ENCODE measurements around the gene CUL9.

Gene CUL9

GRCh38 chr6:43202451-43202850 lies 20.5 kb downstream of the CUL9 start:
- no peak for DNase-seq

DNA sequence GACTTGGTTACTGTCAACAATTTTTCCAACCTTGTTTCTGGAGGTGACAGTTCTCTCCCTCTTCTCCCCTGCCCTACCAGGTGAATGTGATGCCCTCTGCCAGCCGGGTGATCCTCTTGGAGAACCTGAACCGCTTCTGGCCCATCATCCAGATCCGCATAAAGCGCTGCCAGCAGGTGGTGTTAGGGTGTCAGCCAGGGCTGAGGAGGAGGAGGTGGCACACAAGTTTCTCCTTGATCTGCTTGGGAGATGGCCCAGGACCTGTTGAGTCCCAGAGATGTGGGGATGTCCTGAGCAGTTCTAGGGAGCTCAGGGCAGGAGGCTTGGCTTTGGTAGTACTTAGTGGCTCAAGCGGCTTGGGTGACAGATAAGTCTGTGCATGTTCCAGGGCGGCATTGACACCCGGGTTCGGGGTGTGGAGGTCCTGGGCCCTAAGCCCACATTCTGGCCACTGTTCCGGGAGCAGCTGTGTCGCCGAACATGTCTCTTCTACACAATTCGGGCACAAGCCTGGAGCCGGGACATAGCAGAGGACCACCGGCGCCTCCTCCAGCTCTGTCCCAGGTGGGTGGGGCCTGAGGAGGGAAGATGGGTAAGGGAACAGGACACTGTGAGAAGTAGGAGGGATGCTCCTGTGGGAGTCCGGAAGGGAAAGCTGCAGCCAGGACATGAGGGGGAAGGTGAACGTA lies 21.2 kb downstream of the CUL9 start:
- no peak for DNase-seq

DNA sequence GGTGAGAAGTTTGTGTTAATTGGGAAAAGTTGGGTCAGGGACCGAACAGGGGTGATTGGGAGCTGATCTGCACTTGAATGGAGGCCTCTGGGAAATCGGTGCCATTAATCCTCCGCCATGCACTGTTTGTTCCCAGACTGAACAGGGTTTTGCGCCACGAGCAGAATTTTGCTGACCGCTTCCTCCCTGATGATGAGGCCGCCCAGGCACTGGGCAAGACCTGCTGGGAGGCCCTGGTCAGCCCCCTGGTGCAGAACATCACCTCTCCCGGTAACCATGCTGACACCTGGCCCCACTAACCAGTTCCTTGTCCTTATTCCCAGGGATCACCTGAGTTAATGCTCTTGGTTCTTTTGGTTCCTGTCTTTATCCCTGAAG lies 21.7 kb downstream of the CUL9 start:
- no peak for DNase-seq

GRCh38 chr6:43204271-43205105 lies 22.5 kb downstream of the CUL9 start:
- DNase-seq, result no peak

DNA sequence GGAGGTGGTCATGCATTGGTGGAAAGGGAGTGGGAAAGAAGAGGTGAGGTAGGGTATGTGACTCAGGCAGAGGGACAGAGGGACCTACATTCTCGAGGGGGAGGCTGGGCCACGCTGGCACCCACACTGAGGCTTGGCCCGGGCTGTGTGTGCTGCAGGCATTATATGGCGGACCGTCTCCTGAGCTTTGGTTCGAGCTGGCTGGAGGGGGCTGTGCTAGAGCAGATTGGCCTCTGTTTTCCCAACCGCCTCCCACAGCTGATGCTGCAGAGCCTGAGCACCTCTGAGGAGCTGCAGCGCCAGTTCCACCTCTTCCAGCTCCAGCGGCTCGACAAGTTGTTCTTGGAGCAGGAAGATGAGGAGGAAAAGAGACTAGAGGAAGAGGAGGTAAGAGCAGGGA lies 23.9 kb downstream of the CUL9 start:
- DNase-seq, result no peak

GRCh38 chr6:43207286-43207685 lies 25.3 kb downstream of the CUL9 start:
- no peak for DNase-seq

GRCh38 chr6:43211955-43212354 lies 30.0 kb downstream of the CUL9 start:
- DNase-seq, result no peak

DNA sequence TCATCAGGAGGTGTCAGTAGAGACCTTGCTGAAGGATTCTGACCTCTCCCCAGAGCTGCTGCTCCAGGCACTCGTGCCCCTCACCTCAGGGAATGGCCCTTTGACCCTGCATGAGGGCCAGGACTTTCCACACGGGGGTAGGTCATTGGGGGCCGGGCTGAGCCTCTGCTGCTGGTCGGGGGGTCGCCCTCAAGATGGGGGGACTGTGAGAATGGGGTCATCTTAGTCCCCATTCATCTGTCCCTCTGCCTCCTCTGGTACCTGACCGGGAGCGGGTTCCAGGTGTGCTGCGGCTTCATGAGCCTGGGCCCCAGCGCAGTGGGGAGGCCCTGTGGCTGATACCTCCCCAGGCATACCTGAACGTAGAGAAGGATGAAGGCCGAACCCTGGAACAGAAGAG lies 31.4 kb downstream of the CUL9 start:
- no peak for DNase-seq

GRCh38 chr6:43215066-43215465 lies 33.1 kb downstream of the CUL9 start:
- no peak for DNase-seq

- no peak for DNase-seq
These were observed 34.2 kb downstream of the CUL9 start for GRCh38 chr6:43216200-43216599.

GRCh38 chr6:43217351-43217750 lies 35.4 kb downstream of the CUL9 start:
- no peak for DNase-seq

- no peak for DNase-seq
These were observed 37.1 kb downstream of the CUL9 start for GRCh38 chr6:43219119-43219518.

GRCh38 chr6:43219814-43220213 lies 37.8 kb downstream of the CUL9 start:
- no peak for DNase-seq

GRCh38 chr6:43220439-43220951 lies 38.5 kb downstream of the CUL9 start:
- DNase-seq, result no peak

DNA sequence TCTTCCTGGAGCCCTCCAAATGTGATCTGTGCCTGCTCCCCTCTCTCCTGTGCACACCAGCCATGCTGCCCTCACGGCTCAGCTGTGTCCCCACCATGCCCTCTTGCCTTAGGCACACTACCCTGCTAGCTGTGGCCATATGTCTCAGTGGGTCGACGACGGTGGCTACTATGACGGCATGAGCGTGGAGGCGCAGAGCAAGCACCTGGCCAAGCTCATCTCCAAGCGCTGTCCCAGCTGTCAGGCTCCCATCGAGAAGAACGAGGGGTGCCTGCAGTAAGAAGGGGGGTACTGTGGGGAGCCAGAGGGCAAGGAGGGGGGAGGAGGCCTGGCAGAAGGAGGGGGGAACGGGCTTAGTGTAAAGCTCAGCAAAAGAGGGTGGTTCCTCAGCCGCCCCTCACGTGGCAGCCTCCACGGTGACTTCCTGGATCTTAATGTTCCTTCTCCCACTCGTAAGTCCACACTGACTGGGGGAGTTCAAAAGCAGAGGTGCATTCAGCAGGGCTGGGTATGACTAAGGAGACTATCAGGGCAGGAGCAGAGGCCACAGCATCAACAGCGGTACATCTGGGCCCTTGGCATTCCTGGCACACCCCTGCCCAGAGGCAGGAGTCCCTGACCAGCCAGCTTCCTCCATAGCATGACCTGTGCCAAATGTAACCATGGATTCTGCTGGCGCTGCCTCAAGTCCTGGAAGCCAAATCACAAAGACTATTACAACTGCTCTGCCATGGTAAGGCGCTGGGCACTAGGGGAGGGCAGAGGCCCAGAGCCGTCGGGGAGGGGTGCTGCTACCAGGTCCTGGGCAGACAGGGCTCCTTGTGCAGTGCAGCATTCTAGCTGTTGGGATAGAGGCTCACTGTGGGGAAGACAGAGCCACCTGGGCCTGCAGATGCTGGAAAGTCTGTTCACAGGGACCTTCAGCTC lies 39.3 kb downstream of the CUL9 start:
- no peak for DNase-seq

DNA sequence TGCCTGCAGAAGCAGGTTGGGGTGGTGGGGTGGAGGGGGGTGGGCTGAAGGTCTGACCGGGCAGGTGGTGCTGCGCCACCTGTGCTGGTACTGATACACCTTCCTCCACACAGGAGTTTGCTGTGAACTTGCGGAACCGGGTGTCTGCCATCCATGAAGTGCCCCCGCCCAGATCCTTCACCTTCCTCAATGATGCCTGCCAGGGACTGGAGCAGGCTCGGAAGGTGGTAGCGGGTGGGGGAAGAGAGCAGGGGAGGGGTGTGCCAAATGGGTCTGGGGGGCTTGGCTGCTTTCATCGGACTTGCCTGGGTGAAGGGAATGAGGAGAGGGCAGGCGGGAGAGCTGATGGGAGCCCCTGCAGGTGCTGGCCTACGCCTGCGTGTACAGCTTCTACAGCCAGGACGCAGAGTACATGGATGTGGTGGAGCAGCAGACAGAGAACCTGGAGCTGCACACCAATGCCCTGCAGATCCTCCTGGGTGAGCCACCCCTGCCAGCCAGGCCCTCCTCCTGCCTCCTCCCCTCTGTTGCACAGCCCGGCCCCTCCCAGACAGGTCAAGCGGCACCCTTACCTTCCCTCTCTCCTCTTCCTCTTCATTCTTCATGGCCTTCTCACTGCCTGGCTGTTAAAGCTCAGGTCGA lies 40.5 kb downstream of the CUL9 start:
- DNase-seq, result no peak

- no peak for DNase-seq
These were observed 41.2 kb downstream of the CUL9 start for GRCh38 chr6:43223175-43223574.

DNA sequence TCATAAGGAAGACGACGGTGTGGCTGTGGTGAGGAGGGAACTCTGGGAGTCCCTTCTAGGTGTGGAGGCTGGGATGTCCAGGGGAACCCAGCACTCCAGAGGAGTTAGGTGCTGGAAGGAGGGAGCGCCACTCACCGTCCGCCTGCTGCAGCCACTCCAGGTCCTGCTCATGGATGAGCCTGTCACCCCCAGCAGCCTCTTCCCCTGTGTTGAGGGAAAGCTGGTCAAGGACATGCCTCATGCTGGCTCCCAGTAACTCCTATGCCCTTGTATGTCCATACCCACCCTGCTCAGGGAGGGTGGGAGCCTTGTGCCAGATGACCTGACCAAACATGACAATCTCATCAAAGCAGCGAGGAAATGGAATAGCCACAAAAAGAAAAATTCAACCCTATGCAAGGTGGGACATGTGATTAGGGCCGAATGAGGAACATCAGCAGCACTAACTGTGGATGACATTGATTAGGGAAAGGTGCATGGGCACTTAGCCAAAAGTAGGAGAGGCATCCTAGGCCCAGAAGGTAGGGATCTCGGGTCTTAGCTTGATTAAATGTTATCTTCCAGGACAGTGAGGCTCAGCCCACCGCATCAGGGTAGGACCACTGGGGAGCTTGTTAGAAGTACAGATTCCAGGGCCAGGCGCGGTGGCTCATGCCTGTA lies 44.3 kb downstream of the CUL9 start:
- DNase-seq, result peak; percentile 92

DNA sequence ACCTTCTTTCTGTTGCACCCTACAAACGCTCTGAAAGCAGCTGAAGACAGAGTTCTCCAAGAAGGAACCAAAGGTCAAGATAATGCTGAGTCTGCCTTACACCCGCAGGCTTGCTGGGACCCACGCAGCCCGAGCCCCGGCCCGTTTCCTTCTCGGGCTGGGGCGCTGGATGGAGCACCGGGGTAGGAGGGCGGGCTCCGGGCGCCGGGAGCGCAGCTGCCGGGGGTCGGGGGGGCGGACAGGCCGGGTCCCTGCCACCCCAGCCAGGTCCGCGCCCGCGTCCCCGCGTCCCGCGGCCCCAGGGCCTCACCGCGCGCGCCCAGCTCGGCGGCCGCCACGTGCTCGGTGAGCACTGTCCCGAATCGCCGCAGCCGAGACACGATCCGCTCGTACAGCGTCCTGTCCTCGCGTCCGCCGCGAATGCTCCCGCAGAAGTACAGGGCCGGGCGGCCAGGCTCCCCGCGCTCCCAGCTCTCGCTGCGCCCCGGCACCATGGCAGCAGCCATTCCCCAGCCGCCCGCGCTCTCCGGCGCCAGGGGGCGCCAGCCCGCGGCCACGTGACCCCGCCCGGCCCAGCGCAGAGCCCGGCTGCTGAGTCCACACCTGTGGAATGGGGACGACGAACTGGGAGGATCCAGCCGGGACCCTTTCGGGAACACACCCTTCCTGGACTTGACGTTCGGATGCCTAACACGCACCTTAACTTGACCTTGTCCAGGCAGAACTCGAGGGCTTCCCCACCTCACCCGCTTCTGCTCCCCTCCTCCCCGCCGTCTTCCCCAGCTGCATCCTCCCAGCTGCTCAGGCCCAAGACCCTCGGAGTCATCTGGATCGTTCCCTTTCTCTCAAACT lies 47.2 kb downstream of the CUL9 start, which contains the start of gene DNPH1:
DNPH1 (minus strand) TSS at position 531 of the 852 bp plus-strand sequence; CDS start at position 506, 25 bp downstream.
- DNase-seq, result peak; percentile 76

DNA sequence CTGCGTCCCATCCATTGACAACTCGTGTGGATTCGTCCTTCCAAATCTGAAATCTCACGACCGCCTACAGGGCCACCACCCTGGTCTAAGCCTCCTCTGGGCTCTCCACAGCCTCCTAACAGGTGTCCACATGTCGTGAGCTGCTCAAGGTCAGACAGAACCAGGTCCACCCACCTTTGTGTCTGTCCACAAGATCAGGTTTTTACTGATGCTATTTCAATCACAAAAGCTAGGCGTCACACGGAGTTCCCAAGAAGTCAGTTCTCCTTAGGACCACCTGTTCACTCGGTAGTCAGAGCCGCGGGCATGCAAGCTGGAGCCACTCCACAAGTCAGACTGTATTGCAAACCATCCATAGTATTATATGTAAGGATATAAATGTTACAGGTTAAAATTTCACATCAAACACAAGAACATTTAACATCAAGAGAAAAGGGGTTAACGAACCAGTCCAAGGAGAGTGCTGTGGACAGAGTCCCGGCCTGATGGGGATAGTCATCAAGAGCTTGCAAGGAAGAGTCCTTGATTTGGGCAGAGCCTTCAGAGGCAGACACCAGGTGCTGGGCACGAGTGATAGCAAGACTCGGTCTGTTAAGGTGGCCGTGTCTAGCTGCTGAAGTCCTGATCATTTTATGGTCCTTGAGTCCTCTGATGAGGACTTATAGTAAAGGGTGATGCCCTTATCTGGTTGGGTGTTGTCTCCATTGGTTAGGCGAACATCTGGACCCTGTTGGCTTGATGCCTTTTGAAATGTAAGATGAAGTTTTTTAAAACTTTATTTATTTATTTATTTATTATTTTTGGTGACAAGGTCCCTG lies 48.0 kb downstream of the CUL9 start:
- DNase-seq, result peak; percentile 64

All from hematopoietic multipotent progenitor cell treated with erythropoietin and hydrocortisone succinate and interleukin-3 and kit ligand, for 6 days (in vitro differentiated cells).